Measurements from ENCODE around the gene DTYMK.

Gene DTYMK, protein sequence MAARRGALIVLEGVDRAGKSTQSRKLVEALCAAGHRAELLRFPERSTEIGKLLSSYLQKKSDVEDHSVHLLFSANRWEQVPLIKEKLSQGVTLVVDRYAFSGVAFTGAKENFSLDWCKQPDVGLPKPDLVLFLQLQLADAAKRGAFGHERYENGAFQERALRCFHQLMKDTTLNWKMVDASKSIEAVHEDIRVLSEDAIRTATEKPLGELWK

GRCh38 chr2:241686650-241687425 lies at the start of gene DTYMK:
DTYMK (minus strand) TSS chr2:241686815; CDS start chr2:241686783, 32 bp downstream.
- peak; percentile 92 for DNase-seq

GRCh38 chr2:241736111-241736510 lies 49.5 kb upstream of the DTYMK start:
- DNase-seq, result no peak

DNA sequence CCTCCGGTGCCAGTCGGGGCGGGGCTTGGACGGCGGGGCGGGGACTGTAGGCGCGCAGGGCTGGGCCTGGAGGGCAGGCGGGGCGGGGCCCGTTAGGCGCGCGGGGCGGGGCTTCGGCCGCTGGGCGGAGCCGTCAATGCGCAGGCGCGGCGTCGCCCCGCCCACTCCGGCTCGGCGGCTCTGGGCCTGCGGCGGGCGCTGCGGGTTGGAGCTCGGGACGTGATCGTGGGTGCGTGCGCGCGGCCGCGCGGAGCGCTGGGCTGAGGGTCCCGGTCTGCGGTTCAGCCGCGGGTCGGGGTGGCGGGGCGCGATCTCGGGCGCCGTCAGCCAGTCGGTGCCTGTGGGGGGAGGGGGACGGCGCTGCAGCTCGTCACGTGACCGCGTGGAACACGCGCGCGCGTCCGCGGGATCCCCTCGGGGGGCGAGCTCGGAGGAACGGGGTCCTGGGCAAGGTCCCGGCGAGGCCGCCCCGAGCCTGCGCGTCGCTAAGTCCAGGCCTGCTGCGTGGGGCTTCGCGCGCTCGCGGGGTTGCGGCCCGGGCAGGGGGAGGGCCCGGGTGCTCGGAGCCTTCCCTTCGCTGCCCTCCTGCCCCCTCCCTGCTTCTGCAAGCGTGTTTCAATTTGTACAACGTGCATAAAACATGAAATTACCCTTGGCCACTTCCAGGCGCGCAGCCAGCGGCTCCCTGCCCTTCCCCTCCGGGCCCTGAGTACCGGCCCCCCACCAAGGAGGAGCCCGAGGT lies 48.0 kb upstream of the DTYMK start, which contains the start of gene D2HGDH:
TSS of gene D2HGDH (plus strand) at position 164 of the 742 bp plus-strand sequence. CDS start 595 bp downstream, outside the sequence.
- DNase-seq, result peak; percentile 61

GRCh38 chr2:241734208-241734466 lies 47.5 kb upstream of the DTYMK start:
- DNase-seq, result no peak

GRCh38 chr2:241733391-241734207 lies 47.0 kb upstream of the DTYMK start:
- DNase-seq, result no peak

- peak; percentile 66 for DNase-seq
These were observed 46.0 kb upstream of the DTYMK start for GRCh38 chr2:241732513-241733186.

DNA sequence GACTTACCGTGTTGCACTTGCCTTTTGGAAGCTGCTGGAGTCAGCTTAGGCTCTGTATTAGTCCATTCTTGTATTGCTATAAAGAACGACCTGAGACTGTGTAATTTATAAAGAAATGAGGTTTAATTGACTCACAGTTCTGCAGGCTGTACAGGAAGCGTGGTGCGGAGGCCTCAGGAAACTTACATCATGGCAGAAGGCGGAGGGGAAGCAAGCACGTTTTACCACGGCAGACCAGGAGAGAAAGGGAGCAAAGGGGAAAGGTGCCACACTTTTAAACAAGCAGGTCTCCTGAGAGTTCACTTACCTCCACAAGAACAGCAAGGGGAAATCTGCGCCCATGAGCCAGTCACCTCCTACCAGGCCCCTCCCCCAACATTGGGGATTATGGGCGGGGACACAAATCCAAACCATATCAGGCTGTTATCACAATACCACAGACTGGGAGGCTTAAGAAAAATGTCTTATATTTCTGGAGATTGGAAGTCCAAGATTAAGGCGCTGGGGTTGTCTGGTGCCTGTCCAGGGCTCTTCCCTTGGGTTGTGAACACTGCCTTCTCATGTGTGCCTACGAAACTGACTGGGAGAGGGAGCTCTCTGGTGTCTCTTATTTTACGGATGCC lies 44.2 kb upstream of the DTYMK start:
- no peak for DNase-seq

GRCh38 chr2:241729868-241730267 lies 43.3 kb upstream of the DTYMK start:
- DNase-seq, result no peak

DNA sequence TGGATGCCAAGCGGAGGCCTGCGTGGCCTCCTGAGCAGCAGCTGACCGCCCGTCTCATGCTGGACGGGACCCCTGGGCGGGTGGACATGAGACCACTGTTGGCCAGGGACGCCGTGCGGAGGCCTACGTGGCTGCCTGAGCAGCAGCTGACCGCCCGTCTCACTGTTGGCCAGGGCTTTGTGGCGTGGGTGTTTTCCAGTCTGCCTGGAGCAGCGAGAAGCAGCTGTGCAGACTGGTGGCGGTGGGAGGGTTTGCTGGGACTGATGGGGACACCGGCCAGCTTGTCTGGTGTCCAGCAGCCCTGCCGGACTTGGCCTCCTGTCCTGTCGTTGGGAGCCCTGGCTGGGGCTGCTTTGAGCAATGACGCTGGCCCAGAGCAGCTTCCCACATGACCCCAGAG lies 42.0 kb upstream of the DTYMK start:
- no peak for DNase-seq

DNA sequence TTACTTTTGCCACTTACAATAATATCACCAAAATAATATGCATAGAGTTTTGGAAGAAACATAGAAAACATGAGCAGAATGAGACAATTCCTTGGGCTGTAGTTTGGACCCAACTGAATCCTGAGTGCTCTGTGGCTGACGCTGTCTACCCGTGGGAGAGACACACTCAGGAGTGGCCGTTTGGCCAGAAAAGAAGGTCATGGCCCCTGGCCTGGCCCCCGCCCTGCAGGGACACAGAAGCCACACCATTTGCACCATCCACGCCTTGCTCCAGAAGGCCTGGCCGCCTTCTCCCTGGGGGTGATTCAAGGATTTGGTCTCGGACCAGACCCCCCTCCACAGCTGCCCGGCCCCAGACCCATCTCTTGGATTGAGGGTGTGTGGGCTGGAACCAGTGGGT lies 41.4 kb upstream of the DTYMK start:
- no peak for DNase-seq

DNA sequence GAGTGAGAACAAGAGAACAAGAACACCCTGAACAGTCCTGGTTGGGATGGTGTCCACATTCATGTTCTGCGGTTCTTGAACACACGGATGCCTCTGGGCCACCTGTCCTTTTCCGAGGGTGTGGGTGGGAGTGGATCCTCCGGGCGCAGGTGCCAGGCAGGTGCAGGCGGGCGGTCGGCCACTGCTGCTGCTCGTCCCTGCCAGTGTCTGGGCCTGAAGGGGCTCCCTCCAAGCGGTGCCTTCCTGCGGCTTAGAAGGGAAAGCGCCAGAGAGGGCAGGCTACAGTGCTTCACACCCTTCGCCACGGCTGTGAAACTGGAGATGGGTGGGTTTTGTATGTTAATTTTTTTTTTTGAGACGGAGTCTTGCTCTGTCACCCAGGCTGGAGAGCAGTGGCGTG lies 39.8 kb upstream of the DTYMK start:
- DNase-seq, result no peak

DNA sequence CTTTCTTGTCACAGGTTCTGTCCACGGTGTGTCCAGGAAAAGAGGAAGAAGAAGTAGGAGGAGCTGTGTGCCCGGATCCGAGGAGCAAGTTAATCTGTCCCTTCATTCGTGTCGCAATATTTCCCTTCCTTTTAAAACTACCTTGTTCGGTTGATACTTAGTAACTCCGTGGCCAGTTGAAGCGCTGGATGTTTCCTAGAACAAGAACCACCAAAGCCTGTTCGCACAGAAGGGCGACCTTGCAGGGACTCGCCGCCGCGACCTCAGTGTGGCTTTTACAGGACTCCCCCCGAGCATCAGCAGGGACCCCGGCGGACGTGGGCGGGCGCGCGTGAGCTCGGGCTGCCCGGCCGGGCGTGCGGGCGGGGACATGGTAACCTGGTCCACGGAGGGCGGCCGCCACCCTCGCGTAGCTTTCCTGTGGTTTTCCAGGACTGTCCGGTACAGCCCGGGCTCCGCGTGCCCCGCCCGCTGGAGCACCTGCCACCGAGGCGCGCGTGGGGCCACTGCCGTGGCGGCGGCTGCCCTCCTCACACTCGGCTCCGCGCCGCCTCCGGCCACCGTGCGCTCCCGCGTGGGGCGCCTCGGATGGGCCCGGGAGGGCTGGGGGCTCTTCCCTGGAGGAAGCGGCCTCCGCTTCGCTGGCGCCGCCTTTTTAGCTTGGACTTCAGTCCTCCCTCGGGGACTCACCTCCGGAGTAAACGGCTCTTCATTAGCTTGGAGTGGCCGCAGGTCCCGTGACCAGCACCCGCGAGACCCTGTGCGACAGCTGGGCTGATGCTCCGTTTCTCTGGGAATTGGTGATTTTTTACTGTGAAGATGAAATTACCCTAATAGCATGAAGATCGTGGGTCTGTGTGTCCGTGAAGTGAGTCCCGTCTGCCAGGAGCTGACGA lies 38.6 kb upstream of the DTYMK start:
- DNase-seq, result no peak

DNA sequence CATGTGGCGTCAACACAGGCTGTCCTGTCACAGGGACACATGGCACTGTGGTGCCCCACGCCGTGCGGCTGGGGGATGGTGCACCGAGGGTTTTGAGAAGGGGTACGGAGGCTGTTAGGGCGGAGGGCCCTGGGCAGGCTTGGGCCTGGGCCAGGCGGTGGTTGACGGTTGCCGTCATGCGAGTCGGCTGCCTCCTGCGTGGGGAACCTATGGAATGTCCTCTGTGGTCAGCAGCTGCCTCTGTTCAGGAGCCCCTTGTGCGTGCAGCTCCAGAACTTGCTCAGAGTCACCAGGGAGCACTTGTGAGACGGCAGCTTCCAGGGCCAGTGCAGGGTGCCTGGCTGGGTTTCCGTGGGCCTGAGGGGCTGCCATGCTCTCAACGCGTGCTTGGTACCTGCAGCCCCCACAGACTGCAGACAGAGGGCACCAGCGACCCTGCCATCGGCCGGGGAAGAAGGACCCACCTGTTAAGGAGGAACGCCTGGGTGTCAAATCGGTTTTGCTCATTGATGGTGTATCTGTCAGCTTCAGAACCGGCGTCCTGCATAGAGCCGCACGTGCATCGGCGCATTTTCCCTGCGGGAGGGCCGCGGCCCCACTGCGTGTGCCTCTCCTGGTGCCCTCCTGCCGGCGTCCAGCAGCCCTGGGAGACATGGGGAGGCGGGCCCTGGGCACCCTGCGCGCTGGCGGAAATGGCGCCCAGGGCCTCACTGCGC lies 37.8 kb upstream of the DTYMK start:
- DNase-seq, result no peak

DNA sequence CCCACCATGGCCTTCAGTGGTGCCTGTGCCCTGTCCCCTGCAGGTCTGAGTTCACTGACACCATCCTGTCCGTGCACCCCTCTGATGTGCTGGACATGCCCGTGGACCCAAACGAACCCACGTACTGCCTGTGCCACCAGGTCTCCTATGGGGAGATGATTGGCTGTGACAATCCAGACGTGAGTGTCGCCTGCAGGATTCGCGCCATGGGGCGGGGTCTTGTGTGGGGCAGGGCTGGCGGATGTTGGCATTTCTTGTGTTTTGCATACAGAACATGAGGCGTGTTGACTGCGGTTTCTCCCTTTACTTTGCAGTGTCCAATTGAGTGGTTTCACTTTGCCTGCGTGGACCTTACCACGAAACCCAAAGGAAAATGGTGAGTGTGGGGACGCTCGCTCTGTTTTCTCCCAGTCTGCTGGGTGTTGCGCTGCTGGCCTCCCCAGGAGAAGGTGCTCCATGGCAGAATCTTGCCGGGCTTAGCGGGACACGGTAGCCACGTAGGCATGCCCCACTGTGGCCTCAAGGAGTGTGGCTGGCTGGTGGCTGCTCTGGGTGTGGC lies 36.4 kb upstream of the DTYMK start:
- DNase-seq, result no peak

DNA sequence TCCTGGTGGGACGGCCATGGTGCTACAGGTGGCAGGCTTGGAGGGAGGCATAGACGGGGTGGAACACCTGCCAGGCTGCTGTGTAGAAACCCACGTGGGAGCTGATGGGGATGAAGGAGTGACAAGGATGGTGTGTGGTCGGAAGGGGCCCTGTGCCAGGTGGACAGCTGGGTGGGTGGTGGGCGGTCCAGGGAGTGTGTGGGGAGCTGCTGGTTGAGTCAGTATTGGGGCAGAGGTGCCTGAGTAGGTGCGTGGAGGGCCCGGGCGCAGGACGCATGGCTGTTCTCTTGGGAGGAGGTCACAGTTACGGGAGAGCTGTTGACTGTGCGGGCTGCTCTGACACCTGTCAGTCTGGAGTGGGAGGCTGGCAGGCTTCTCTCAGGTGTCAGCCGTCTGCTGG lies 35.2 kb upstream of the DTYMK start:
- no peak for DNase-seq

DNA sequence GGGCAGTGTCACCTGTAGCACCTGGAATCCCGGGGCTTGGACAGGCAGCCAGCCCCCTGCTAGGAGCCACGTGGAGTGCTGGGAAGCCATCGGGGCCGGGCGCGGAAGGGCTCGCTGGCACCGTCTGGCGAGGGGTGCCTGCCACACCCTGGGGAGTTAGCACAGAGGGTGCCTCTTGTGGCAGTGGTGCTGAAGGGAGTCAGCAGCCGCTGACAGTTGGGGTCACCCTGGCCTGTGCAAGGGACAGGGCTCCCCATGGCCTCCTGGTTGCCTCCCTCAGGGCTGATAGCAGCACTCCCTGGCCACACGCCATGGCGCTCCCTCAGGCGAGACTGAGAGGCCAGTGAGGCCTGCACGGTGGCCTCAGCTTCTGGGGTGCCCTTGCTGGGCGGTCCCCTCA lies 33.9 kb upstream of the DTYMK start:
- DNase-seq, result no peak

DNA sequence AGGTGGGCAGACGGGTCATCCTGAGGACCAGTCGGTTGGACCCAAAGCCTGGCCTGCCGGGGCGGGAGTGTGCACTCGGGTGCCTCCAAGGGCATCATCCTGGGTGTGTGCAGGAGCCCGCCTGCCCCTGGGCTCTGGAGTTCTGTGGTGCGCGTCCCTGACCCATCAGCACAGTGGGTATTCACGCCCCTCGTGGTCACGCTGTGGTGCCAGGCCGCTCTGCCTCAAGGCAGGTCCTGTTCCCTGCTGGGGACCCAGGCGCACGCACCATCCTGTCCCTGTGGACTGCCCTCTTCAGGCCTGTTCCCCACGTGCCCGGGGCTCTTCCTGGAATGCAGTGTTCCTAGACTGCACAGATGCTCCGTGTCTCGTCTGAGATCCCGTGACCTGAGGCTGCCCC lies 33.5 kb upstream of the DTYMK start:
- no peak for DNase-seq

DNA sequence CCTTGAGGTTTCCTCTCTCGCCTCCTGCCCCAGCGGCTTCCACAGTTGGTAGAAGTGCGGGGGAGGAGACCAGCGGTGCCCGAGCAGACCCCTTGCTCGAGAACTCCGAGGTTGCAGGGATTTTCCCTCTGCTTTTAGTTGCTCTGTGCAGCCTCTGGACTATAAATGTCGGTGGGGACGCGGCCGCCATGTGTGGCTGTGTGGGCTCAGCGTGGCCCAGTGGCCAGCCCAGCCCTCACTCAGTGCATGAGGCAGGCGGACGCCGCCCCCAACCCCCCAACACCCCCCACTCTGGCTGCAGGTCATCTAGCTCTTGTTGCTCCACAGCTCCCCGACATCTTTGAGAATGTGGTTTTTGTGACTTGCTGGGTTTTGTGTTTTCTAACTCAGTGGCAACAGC lies 32.5 kb upstream of the DTYMK start:
- DNase-seq, result no peak

- no peak for DNase-seq
These were observed 22.3 kb upstream of the DTYMK start for GRCh38 chr2:241708879-241709278.

DNA sequence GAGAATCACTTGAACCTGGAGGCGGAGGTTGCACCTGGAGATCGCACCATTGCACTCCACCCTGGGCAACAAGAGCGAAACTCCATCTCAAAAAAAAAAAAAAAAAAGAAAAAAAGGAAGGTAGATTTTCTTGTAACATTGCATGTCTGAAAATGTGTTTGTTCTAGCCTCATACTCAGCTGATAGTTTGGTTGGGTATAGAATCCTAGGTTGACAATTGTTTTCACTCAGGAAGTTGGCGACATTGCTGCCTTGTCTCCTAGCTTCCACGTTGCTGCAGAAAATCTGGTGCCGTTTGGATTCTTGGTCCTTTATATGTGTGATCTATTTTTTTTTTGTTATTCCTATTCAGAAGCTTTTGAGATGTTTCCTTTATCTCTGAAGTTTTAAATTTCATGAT lies 19.9 kb upstream of the DTYMK start:
- no peak for DNase-seq
